GM21576 (cell line): ENCODE data around the gene TXNDC15.

ENCODE experiments used
- ATAC-seq: cut with Tn5 transposase; IDR thresholded peaks from one replicate; pipeline ENCODE4 v1.9.1; 2021; ENCODE audit warnings: mild to moderate bottlenecking, moderate library complexity; ENCODE audit not compliant: unreplicated experiment

TXNDC15 gene

GRCh38 chr5:134913795-134914194, 39.6 kb downstream of the TXNDC15 start:
- ATAC-seq: no peak

GRCh38 chr5:134917070-134917815, 43.1 kb downstream of the TXNDC15 start:
- no peak for ATAC-seq

- no peak for ATAC-seq
Measured at GRCh38 chr5:134918861-134919260, 44.7 kb downstream of the TXNDC15 start.

- ATAC-seq: no peak
Measured at GRCh38 chr5:134920848-134921575, 46.8 kb downstream of the TXNDC15 start.

GRCh38 chr5:134932508-134932907, 58.3 kb downstream of the TXNDC15 start:
- ATAC-seq: no peak

- no peak for ATAC-seq
Measured at GRCh38 chr5:134934202-134934601, 60.0 kb downstream of the TXNDC15 start.

- ATAC-seq: no peak
Measured at GRCh38 chr5:134935711-134936602, 61.8 kb downstream of the TXNDC15 start.

- ATAC-seq: no peak
Measured at GRCh38 chr5:134937526-134937925, 63.4 kb downstream of the TXNDC15 start.

- no peak for ATAC-seq
Measured at GRCh38 chr5:134938030-134938429, 63.9 kb downstream of the TXNDC15 start.

GRCh38 chr5:134939500-134939899, 65.3 kb downstream of the TXNDC15 start:
- ATAC-seq: no peak

GRCh38 chr5:134943547-134943946, 69.4 kb downstream of the TXNDC15 start:
- no peak for ATAC-seq

- no peak for ATAC-seq
Measured at GRCh38 chr5:134944630-134945029, 70.5 kb downstream of the TXNDC15 start.

GRCh38 chr5:134945041-134945440, 70.9 kb downstream of the TXNDC15 start:
- no peak for ATAC-seq

GRCh38 chr5:134948911-134949310, 74.7 kb downstream of the TXNDC15 start:
- no peak for ATAC-seq

GRCh38 chr5:134949316-134949715, 75.1 kb downstream of the TXNDC15 start:
- no peak for ATAC-seq
